ENCODE data around the gene POMC.

- TF ChIP-seq CTCF (IDR thresholded peaks at IDR 0.05; ENCODE audit: borderline replicate concordance, extremely low read depth, low read length, poor library complexity, severe bottlenecking) (no peak), EZH2 (IDR thresholded peaks at IDR 0.05; ENCODE audit: borderline replicate concordance, low read depth, low read length, severe bottlenecking) (no peak)
Observed at GRCh38 chr2:25177211-25177611, 8.8 kb upstream of the POMC start.

All from DND-41 (cell line).